NCI-H1417 treated with DMSO at 0.1 percent for 48 hours (cell line): Measurements from ENCODE around the gene ZNF136.

Experiments used
- DNase-seq: peaks from one replicate; lab custom pipeline; 2025; lab: John Stamatoyannopoulos, UW

The ZNF136 gene

DNA sequence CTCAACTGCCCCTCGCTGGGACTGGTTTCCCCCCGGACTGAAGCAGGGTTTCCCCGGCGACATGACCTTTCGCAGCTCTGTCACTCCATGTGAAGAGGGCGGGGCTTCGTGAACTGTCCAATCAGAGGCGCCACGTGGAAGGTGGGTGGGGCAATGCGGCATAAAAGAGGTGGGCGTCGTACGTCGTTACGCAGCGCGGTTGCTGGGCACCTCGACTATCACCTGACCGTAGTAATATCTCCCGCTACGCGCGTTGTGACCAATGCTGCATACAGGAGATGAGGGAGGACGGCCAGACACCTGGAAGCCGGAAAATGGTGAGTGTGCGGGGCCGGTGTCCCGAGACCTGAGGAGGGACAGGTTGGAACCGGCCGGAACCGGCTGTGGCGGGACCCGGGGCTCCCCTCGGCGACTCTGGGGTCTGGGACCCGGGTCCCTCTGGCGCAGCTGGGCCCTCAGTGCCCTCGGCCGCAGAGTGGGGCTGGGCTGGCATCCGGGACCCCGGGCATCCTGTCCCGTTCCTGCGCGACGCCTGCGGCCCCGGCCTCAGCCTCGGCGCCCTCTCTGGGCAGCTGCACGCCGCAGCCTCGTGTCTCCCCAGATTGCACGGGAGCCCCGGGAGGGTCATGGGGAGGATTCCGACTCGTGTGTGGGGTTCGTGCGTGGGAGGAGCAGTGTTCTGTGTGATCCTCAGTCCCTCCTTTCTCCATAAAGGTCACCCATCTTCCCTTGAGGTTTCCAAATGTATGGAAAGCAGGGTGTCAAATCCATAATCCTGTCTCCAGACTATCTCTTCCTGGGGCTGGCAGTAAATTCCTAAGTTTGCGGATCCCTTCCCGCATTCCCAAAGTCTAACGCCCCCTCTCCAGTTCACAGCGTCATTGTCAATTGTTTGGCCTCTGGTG is 32.2 kb downstream of the ZNF136 start:
- DNase-seq: no peak

DNA sequence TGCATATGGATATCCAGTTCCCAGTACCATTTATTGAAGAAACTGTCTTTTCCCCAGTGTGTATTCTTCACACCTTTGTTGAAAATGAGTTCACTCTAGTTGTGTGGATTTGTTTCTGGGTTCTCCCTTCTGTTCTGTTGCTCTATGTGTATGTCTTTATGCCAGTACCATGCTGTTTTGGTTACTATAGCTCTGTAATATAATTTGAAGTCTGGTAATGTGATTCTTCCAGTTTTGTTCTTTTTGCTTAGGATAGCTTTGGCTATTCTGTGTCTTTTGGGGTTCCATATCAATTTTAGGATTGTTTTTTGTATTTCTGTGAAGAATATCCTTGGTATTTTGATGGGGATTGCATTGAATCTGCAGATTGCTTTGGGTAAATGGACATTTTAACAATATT is 35.2 kb downstream of the ZNF136 start:
- no peak for DNase-seq

DNA sequence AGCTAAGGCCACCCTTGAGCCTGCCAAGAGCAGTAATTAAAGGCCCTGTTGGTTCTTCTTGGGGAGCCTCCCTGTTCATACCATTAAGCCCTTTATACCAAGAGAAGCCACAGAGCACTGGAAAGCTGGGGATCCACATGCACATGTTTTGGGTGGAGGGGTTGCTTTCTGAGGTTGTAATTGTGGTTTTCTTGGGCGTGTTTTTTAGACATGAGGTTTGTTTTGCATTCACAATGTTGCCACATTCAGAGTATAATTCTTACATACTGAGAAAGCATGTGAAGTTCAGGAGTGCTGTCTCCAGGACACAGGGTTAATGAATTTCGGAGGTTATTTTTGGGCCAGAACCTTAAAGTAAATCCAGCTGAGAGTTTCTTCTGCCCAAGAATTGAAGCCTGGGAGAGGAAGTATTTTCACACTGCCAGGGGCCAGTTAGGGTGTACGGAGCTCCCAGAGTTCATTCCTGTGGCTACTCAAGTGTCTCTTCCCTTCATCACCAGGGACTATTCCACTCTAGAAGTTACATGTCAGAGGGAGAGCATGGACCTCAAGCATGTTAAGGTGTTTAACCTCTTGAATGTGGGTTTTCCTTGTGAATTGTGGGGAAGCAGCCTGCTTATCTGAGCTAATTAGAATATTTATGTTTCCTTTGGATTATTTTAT is 37.0 kb downstream of the ZNF136 start:
- no peak for DNase-seq

DNA sequence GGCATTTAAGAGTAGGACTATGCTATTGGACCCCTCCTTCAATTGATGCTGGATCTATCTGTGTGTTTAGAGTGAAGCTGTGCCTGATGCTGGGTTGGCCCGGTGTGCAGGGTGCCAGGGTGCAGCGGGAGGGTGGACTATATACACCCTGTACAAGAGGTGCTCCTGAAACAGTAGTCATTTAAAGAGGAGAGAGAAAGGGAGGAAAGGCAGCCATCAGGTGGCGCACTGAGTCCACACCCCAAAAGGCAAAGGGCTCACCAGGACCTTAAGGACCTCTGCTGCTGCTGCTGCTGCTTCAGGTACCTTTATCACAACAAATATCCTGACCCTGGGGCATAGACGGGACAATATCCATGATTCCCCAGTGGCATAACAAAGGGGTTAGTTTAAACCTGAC is 39.4 kb downstream of the ZNF136 start:
- DNase-seq: no peak

DNA sequence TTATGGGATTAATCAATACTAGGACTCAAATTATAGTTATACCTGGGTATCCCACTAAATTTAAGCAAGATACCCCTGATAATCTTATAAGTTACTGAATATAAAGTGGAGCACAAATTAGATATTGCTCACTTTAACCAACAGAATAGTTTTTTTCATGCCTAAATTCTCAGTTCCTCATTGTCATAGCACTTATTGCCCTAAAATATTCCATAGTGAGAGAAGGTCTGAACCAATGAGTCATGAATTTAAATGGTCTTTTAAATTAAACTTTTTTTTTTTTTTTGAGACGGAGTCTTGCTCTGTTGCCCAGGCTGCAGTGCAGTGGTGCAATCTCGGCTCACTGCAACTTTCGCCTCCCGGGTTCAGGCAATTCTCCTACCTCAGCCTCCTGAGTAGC is 42.4 kb downstream of the ZNF136 start:
- no peak for DNase-seq

DNA sequence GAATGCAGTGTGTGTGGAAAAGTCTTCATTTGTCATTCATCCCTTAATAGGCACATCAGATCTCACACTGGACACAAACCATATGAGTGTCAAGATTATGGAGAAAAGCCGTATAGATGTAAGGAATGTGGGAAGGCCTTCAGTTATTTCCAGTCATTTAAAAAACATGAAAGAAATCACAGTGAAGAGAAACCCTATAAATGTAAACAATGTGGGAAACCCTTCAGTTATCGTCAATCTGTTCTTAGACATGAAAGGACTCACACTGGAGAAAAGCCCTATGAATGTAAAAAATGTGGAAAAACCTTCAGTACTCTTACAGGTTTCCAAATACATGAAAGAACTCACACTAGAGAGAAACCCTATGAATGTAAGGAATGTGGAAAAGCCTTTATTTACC is 45.3 kb downstream of the ZNF136 start:
- no peak for DNase-seq

DNA sequence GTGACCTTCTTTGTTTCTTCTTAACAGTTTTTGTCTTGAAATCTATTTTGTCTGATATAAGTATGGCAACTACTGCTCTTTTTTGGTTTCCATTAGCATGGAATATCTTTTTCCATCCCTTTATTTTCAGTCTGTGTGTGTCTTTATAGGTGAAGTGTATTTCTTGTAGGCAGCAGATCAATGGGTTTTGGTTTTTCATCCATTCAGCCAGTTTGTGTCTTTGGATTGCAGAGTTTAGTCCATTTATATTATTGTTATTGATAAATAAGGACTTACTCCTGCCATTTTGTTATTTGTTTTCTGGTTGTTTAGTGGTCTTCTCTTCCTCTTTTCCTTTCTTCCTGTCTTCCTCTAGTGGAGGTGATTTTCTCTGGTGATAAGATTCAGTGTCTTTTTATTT is 54.4 kb downstream of the ZNF136 start:
- DNase-seq: no peak

DNA sequence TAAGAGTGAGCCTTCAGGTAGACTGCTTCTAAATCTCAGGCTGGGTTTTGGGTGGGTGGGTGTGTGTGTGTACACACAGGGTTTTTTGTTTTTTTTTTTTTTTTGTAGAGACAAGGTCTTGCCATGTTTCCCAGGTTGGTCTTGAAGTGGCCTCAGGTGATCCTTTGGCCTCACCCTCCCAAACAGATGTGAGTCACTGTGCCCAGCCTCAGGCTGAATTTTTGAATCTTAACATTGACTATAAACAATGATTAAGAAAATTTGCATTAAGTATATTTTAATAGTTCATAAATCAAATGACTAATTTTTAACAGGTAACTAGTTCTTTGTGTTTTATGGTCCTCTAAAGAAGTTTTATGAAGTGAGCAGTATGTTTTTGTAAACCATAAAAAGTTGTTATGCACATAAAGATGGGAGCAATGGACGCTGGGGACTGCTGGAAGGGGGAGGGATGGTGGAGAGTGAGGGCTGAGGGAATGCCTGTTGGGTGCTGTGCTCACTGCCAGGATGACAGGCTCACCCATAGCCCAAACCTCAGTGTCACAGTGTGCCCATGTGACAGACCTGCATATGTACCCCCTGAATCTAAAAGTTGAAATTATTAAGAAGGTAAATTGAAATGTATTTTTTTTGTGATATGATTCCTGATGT is 60.2 kb downstream of the ZNF136 start:
- DNase-seq: no peak

DNA sequence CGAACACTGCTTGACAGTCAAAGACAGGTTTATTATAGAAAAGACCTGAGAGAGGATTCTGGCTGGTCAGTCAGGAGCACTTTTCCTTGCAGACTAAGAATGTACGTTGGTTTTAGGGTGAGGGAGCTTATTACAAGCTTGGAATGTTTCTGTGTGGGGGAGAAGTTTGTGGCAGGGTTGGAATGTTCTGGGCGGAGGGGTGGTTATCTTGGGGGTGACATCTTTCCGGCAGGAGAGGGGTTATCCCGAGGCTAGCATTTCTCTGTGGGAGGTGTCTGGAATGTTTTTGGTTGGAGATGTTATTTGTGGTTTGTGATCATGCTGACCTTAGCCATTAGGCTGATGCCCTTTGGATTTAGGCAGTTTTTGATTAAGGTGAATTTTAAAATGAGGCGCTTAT is 61.8 kb downstream of the ZNF136 start:
- no peak for DNase-seq

DNA sequence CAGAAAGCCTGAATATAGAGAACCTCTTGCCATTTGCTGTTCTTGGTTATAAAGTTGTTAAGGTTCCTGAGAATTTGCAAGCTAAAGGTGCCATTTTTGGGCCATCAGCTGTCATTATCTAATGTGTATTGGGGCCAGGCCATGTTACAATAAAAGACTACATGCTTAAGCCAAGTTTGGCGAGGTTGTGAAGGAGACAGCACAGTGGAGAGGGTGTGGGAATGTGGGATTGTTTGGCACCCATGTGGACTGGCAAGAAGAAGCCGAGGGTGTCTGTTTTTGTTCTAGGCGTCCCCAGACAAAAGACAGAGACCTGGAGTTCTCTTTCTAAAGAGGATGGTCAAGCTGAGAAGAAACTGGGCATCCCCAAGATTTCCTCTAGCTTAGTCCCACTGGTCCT is 67.1 kb downstream of the ZNF136 start:
- no peak for DNase-seq

DNA sequence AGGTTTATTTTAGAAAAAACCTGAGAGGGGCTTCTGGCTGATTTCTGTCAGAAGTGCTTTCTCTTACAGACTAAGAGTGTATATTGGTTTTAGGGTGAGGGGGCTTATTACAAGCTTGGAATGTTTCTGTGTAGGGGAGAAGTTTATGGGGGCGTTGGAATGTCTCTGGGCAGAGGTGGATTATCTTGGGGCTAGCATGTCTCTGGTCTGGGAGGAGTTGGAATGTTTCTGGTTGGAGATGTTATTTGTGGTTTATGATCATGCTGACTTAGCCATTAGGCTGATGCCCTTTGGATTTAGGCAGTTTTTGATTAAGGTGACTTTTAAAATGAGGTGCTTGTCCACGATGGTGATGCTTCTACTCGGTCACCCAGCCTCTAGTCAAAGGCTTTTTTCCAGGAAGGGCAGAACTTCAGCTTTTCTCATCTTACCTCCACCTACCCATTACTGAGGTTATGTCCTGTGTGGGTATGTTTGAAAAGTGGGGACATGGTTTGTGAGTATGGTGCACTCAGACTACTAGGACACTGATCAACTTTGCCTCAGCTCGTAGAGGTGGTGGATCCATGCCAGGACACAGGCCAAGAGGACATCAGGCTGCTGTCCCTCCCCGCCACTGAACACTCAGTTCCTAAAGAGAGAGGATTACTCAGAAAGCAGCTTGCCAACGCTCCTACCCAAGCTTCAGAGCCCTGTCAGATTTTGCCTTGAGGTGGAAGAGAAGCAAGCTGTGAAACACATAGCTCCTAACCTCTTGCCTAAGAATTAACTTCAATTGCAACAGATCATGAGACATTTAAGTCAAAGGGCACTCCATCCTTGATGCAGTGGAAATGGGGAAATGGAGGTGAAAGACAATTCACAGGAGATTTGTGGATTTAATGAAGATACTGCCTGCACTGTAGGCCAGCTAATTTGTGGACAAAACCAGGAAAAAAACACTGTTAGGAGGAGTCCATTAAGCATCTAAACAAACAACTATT is 68.1 kb downstream of the ZNF136 start:
- DNase-seq: no peak

DNA sequence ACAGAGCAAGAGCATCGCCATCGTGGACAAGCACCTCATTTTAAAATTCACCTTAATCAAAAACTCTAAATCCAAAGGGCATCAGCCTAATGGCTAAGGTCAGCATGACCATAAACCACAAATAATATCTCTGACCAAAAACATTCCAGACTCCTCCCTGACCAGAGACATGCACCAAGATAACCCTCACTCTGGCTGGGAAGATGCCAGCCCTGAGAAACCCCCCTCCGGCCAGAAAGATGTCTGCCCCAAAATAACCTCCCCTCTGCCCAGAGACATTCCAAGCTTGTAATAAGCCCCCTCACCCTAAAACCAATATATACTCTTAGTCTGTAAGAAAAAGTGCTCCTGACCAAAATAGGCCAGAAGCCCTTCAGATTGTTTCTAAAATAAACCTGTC is 70.1 kb downstream of the ZNF136 start:
- DNase-seq: no peak

DNA sequence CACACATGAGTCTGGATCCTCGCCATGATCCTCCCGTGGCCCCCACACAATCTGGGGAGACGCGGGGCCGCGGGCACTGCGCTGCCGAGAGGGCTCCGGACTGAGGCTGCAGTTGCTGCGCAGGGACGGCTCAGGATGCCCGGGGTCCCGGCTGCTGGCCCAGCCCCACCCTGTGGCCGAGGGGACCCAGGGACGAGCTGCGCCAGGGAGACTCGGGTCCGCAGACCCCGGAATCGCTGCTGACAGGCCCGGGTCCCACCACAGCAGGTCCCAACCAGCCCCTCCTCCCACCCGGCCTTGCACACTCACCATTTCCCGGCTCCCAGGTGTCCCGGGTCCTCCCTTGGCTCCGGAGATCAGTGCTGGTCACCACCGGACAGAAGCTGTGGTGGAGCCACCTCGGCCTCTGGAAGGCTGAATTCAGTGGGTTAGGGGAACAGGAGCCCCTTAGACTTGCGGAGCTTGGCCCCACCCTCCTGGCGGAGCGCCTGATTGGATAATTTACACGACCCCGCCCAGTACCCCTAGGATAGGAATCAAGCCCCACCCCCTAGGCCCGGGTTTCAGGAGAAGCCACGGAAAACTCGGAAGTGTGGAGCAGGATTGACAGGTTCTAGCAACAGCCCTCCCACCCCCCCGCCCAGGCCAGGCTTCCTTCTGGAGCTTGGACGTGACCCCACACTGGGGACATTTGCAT is 74.4 kb downstream of the ZNF136 start:
- no peak for DNase-seq
